Panc1 (cell line): ENCODE results near the gene GDE1. TPM values are rescaled to one million over a fixed set of nuclear protein-coding genes. Genes with fewer than 3 reads are reported as not detected.

Experiments
- ATAC-seq: fragments of 200-7000 bp; cut with Tn5 transposase; 2 replicates; pipeline ENCODE4 v1.9.1; 2020; ENCODE audit warnings: mild to moderate bottlenecking, moderate library complexity
- BruUV-seq: library from RNA; stranded (reverse); fragments of 400-500 nt; replicated peaks from 2 replicates; lab custom pipeline; 2021; lab: Mats Ljungman, UMichigan
- CTCF ChIA-PET: fragments of 300-600 bp; sonication (Branson Sonifier 250); formaldehyde crosslinking; loops from one replicate; lab custom pipeline; 2022; ENCODE audit warnings: antibody characterized with exemption; lab: Charles Lee
- POLR2A ChIA-PET: fragments of 300-600 bp; sonication (Branson Sonifier 250); formaldehyde crosslinking; loops from one replicate; lab custom pipeline; 2022; ENCODE audit warnings: antibody characterized with exemption; lab: Charles Lee
- DNase-seq: peaks from one replicate; pipeline ENCODE4 v3.0.0-alpha.2; 2010; ENCODE audit warnings: low read depth, low spot score
- H3K27ac ChIP-seq: 2 replicates; pipeline ENCODE4 v1.5.1; 2011; ENCODE audit warnings: mild to moderate bottlenecking, low read length, inconsistent platforms
- H3K27me3 ChIP-seq: fragments of 200-500 bp; sonication (Bioruptor generic); 2 replicates; pipeline ENCODE4 v1.6.0; 2014; ENCODE audit warnings: low read length, inconsistent platforms; ENCODE audit not compliant: control insufficient read depth, insufficient read depth
- H3K36me3 ChIP-seq: fragments of 200-500 bp; sonication (Bioruptor generic); 2 replicates; pipeline ENCODE4 v1.5.1; 2014; ENCODE audit warnings: inconsistent platforms, mild to moderate bottlenecking, low read length, moderate library complexity; ENCODE audit not compliant: control insufficient read depth, insufficient read depth
- H3K4me1 ChIP-seq: 2 replicates; pipeline ENCODE4 v1.5.1; 2011; ENCODE audit warnings: inconsistent platforms, mild to moderate bottlenecking, low read length, moderate library complexity; ENCODE audit not compliant: control insufficient read depth, insufficient read depth
- H3K4me3 ChIP-seq, 2 experiments: 2 replicates each; pipeline ENCODE4 v1.5.1; 2011 to 2012; ENCODE audit warnings: low read depth in 2 of 2, low read length in 2 of 2, mild to moderate bottlenecking in 2 of 2, inconsistent platforms in 1 of 2, moderate library complexity in 1 of 2
- H3K9me3 ChIP-seq: fragments of 200-500 bp; sonication (Bioruptor generic); 2 replicates; pipeline ENCODE4 v1.5.1; 2014; ENCODE audit warnings: low read depth, mild to moderate bottlenecking, inconsistent platforms, low read length, moderate library complexity; ENCODE audit not compliant: control insufficient read depth, insufficient read depth
- CTCF ChIP-seq: fragments of 450-650 bp; IDR thresholded peaks from 2 replicates; pipeline ENCODE4 v1.5.1; 2017; ENCODE audit warnings: mild to moderate bottlenecking
- POLR2AphosphoS5 ChIP-seq: IDR thresholded peaks from 2 replicates; pipeline ENCODE4 v1.6.1; 2012; ENCODE audit warnings: mild to moderate bottlenecking, low read depth, low read length, moderate library complexity
- REST ChIP-seq, 2 experiments: IDR thresholded peaks; 2 replicates each; pipeline ENCODE4 v1.6.1; 2011 to 2012; ENCODE audit warnings: low read depth in 2 of 2, control low read depth in 1 of 2, low read length in 1 of 2, mild to moderate bottlenecking in 1 of 2, moderate library complexity in 1 of 2; ENCODE audit not compliant: insufficient read depth in 1 of 2
- SIN3A ChIP-seq: IDR thresholded peaks from 2 replicates; pipeline ENCODE4 v1.6.1; 2012; ENCODE audit warnings: low read depth, mild to moderate bottlenecking, low read length, moderate library complexity, borderline replicate concordance; ENCODE audit not compliant: insufficient read depth
- TCF7L2 ChIP-seq: IDR thresholded peaks from 2 replicates; pipeline ENCODE4 v1.6.1; 2011; ENCODE audit warnings: mild to moderate bottlenecking, low read depth, low read length, inconsistent platforms
- in situ Hi-C: cut with HindIII; loops from 2 replicates; pipeline ENCODE4 v1.10.0; 2016; ENCODE audit warnings: low sequenced_read_pairs, low pct_unique_long_range_greater_than_20kb
- intact Hi-C: fragments of 100-400 bp; cut with micrococcal nuclease; formaldehyde crosslinking; loops from one replicate; pipeline ENCODE4 v1.10.0; 2022; ENCODE audit not compliant: unreplicated experiment
- total RNA-seq: library from RNA; stranded (reverse); gene quantifications from one replicate; pipeline ENCODE4 v1.2.1, GENCODE V29; 2021; ENCODE audit not compliant: unreplicated experiment

The GDE1 gene
- total RNA-seq, 1 experiment from 2014 or later, result 135 TPM

- in situ Hi-C loops, result no loop called here
- H3K4me1 ChIP-seq, result no peaks in the 10 kb centered on the region
- no peak for ATAC-seq
- no TSS peak for BruUV-seq
- H3K27me3 ChIP-seq, result no peaks in the 10 kb centered on the region
- no peak for TF ChIP-seq REST (IDR thresholded peaks at IDR 0.05; ENCODE audit: insufficient read depth in 1 of 2, low read depth in 2 of 2, low read length in 1 of 2)
- no peak for TF ChIP-seq CTCF
- TF ChIP-seq POLR2AphosphoS5, result no peak
- no peak for TF ChIP-seq SIN3A
- TF ChIP-seq TCF7L2, result no peak
- no peak overlapping the region for H3K4me3 ChIP-seq
- ChIA-PET POLR2A (interaction anchor here (0.5 kb wide), 1 partner anchor 15 kb away, joined by 8 read pairs; no protein-coding TSS in a partner anchor), CTCF (no interaction called here)
- H3K27ac ChIP-seq, result no peak overlapping the region
- no peak for DNase-seq
- no peaks in the 10 kb centered on the region for H3K36me3 ChIP-seq
- intact Hi-C loops, result no loop called here
- H3K9me3 ChIP-seq, result no peaks in the 10 kb centered on the region
Observed at GRCh38 chr16:19478505-19478904, 43.4 kb downstream of the GDE1 start.

- BruUV-seq, result no TSS peak
- no peaks in the 10 kb centered on the region for H3K4me1 ChIP-seq
- DNase-seq (no peak), ATAC-seq (peak; percentile 69)
- no peaks in the 10 kb centered on the region for H3K9me3 ChIP-seq
- TF ChIP-seq TCF7L2 (no peak), CTCF (no peak), POLR2AphosphoS5 (no peak), SIN3A (no peak), REST (IDR thresholded peaks at IDR 0.05; ENCODE audit: insufficient read depth in 1 of 2, low read depth in 2 of 2, low read length in 1 of 2) (no peak)
- in situ Hi-C loops (no loop called here), intact Hi-C loops (no loop called here)
- CTCF ChIA-PET, result no interaction called here
- H3K4me3 ChIP-seq, result no peak overlapping the region
- H3K36me3 ChIP-seq, result no peaks in the 10 kb centered on the region
- POLR2A ChIA-PET, result interaction anchor here (0.6 kb wide), 1 partner anchor 59 kb away, joined by 6 read pairs; no protein-coding TSS in a partner anchor
- H3K27me3 ChIP-seq, result no peaks in the 10 kb centered on the region
- H3K27ac ChIP-seq, result no peak overlapping the region
Observed at GRCh38 chr16:19474617-19475016, 47.3 kb downstream of the GDE1 start.
